HG03060 (cell line): ENCODE results near the gene NECTIN1.

ENCODE experiments used
- ATAC-seq: cut with Tn5 transposase; IDR thresholded peaks from one replicate; pipeline ENCODE4 v1.9.1; 2021; ENCODE audit warnings: low read depth, moderate number of reproducible peaks; ENCODE audit not compliant: unreplicated experiment

NECTIN1 gene

DNA sequence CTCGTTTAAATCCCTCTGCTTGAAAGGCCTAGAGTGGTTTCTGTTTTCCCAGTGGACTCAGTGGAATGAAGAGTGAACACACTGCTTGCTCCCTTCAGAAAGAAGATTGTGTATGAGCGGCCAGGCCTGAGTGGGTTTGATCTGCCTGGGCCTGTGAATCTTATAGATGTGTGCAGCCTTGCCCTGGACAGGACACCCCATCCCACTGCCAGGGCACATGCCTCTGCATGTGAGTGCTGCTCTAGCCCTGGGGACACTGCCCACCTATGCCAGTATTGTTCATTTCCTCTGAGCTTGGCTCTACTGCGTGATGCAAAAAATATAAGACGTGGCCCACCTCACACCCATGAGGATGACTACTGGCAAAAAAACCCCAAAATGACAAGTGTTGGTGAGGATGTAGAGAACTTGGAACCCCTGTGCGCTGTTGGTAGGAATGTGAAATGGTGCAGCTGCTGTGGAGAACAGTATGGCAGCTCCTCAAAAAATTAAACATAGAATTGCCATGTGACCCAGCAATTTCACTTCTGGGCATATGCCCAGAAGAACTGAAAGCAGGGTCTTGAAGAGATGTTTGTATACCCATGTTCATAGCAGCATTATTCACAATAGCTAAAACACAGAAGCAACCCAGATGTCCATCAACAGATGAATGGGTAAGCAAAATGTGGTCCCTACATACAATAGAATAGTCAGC is 27.3 kb upstream of the NECTIN1 start:
- no peak for ATAC-seq

- ATAC-seq, result no peak
These were observed 26.5 kb upstream of the NECTIN1 start for GRCh38 chr11:119755356-119756071.

DNA sequence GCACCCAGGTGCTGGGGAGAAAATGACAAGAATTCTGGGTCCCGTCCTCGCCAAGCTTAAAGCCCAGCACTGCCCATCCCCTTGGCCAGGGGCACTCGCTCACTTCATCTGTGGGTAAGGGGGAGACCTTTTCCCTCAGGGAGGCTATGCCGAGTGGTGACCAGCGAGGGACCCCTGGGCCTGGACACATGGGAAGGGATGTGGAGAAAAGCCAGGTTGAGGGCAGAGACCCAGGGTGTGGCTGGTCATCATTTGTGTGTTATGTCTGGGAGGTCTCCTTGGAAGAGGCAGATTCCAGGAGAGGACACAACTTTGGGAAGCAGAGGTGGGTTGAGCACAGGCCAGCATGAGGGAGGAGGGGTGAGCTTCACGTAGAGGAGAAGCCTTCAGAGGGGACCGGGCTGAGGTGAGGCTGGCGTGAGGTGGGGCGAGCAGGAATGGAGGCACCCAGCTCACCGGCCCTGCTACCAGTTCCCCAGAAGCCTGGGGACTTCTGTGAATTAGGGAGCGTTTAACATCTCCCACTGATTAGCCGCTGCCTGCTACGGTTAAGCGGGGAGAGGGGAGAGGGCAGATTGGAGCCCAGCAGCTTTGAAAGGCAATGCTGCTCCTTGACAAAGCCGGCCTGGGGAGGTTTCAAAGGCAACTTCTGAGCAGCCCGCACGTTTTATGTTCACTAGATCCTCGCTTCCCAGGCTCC is 25.8 kb upstream of the NECTIN1 start:
- no peak for ATAC-seq

DNA sequence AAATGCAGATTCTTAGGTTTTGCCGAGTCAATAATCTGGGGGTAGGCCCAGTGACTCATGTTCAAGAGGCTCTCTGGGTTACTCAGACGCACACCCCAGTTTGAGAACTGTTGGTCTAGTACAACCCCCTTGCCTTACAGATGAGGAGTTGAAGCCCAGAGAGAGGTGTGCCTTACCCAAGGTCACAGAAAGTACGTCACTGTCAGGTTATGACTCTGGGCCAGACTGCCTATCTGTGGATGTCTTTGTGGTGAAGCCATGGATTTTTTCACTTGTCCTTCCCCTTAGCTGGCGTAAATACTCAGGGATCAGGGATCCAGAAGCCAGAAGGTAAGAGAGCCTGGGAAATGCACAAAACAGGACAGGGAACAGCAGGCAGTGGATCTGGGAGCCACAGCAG is 25.2 kb upstream of the NECTIN1 start:
- ATAC-seq, result no peak

DNA sequence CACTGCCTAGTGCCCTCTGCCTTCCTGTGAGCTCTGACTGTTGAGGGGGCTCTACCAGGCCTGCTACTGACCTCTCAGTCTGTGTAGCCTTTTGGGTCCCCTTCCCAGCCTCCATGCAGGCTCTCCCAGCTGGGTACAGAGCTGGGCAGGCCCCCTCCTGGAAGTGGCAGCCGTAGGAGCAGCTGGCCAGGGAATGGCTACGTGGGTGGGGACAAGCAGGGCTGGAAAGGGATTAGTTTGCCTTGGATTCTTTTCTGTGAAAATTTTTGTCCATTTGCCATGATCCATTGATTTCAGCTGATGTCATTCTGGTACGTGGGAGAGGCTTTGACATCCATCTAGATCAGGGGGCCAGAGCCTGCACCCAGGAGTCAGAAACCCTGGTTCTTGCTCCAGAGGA is 23.9 kb upstream of the NECTIN1 start:
- ATAC-seq, result no peak

GRCh38 chr11:119752345-119752871 is 23.4 kb upstream of the NECTIN1 start:
- ATAC-seq, result no peak

DNA sequence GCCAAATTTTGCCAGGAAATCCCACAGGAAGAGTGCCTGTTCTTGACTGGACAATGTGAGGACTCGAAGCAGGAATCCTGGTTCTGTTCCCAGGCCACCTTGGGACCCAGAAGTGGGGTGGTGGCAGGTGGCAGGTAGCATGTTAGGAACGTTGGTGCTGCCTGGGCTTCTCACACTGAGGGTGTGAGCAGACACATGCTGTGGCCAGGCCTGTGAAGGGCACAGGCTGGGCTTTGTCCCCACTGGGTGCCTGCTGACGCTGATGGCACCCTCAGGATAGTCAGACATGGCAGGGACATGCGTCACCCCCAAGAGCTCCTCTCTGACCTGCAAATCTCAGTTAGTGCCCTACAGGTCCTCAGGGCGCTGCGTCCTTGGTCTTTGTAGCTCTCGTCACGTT is 21.1 kb upstream of the NECTIN1 start:
- ATAC-seq, result no peak

DNA sequence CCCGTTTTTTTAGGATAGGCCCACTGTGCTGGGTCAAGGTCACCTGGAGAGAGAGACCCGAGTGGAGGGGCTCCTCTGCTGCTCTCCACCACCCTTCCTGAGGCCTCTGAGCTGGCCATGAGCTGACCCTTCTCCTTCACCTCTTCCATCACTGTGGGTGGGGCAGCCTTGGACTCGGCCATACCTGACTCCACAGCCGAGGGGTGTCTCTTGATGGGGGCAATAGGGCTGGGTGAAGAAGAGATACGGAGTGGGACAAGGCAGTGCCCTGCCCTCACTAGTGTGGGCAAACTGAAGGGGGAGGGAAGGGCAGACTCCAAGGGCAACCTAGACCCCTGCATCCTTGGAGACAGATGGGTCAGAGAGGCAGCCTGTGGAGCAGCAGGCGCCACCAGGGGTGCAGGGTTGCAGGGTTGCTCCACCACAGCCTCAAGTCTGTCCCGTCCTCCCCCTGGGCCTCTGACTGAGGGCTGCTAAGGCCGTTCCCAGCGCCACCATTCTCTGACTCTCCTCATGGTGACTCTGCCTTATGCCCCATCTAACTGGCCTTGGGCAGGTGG is 20.1 kb upstream of the NECTIN1 start:
- no peak for ATAC-seq

- no peak for ATAC-seq
These were observed 19.1 kb upstream of the NECTIN1 start for GRCh38 chr11:119747868-119748660.

GRCh38 chr11:119745776-119746535 is 17.0 kb upstream of the NECTIN1 start:
- no peak for ATAC-seq

DNA sequence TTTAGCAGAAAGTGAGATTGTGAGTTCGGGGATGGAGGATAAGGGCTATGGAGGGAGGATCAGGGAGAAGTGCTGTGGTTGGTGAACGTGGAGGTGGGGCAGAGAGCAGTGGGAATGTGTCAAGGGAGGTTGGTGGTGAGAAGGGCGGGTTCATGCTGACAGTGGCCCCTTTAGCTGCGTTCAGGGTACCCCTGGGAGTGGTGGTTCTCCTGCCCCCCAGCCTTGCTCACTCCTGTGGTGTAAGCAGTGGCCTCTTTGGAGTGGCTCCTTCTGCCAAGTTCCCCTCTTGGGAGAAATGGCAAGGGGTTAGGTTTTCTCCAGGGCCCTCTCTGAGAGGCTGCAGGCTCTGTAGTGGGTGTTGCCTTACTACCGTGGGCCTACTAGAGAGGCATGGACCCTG is 16.1 kb upstream of the NECTIN1 start:
- ATAC-seq, result no peak

DNA sequence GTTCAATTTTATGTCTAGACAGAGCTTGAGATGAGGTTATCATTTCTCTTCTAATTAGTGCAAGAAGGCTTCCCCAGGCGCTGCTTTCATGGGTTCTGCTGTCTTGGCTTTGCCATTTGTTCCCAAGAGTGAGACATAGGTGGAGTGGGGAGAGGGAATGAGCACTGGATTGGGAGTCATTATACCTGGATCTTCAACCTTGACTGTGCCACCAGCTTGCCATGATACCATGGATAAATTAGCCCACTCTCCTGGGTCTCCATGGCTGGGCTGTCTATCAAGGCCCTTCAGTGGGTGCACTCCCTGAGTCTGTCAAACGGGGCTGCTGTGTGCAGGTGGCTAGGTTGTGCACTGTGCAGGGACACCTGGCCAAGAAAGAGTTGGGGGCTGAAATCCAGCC is 15.6 kb upstream of the NECTIN1 start:
- ATAC-seq, result no peak

- ATAC-seq, result no peak
These were observed 14.0 kb upstream of the NECTIN1 start for GRCh38 chr11:119743006-119743405.

GRCh38 chr11:119742263-119742861 is 13.4 kb upstream of the NECTIN1 start:
- no peak for ATAC-seq

DNA sequence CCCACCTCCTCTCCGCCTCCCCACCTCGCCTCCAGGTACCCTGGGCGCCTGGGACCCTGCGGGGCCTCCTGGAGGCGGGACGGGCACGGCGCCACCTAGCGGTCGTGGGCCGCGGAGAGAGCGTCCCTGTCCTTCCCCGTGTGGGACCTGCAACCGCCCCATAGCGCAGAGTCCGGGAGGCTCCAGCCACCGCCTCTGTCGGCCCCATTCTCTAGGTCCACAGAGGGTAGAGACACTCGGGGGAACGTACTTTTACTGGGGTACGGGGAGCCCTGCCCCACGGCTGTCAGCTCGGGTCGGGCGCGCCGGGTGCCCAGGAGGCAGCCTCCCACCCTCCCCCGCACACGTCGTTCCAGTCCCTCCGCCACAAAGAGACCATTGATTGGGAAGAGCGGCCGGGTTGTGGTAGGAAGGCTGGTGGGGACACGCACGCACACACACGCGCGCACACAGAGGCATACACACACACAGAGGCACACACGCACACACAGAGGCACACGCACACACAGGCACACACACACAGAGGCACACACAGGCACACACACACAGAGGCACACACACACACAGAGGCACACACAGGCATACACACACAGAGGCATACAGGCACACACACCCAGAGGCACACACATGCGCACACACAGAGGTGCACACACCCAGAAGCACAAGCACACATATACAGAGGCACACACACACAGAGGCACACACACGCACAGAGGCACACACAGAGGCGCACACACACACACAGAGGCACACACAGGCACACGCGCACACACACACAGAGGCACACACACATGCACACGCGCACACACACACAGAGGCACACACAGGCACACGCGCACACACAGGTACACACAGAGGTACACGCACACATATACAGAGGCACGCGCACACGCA is 12.6 kb upstream of the NECTIN1 start:
- no peak for ATAC-seq

DNA sequence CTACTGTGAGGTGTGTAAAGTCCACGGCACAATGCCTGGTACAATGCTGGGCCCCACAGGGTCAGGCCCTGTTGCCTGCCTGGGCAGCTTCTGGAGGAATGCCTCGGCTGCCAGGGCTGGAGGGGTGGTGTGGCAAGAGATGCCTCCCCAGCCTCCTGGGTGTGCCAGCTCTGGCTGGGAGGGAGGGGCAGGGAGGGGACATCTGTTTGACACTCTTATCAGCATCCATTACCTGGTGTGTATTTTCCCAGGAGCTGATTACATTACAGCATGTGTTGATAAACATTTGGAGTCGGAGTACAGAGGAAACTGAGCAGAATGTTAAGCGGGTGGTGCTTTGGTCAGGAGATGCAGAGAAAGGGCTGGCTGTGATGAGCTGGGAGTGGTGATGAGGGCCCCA is 11.0 kb upstream of the NECTIN1 start:
- ATAC-seq, result no peak

GRCh38 chr11:119739021-119739703 is 10.2 kb upstream of the NECTIN1 start:
- ATAC-seq, result no peak

GRCh38 chr11:119738059-119738439 is 9.0 kb upstream of the NECTIN1 start:
- ATAC-seq, result no peak
